Measurements from ENCODE around the gene CHCHD6. TPM values are rescaled to one million over a fixed set of nuclear protein-coding genes. Genes with fewer than 3 reads are reported as not detected.

CHCHD6 gene
- total RNA-seq, 2 donors from 2014 or later: 23.6 to 34.4 TPM

DNA sequence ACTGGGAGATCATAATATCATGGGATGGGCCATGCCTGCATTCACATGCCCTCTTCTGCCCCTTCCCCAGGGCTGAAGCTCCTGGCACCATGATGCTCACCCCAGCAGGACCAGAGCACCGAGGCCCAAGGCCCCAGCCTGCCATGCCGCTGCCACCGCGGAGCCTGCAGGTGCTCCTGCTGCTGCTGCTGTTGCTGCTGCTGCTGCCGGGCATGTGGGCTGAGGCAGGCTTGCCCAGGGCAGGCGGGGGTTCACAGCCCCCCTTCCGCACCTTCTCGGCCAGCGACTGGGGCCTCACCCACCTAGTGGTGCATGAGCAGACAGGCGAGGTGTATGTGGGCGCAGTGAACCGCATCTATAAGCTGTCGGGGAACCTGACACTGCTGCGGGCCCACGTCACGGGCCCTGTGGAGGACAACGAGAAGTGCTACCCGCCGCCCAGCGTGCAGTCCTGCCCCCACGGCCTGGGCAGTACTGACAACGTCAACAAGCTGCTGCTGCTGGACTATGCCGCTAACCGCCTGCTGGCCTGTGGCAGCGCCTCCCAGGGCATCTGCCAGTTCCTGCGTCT, 284.5 kb downstream of the CHCHD6 start:
- H3K4me3 Mint-ChIP-seq: no peak overlapping the region
- Histone ChIP-seq H3K27ac (ENCODE audit: low read depth, low read length) (no peak overlapping the region), H3K4me1 (ENCODE audit: control insufficient read depth, insufficient read depth, low read length) (peaks cover 9% of the 10 kb centered on the region), H3K9me3 (ENCODE audit: control insufficient read depth, low read length) (no peaks in the 10 kb centered on the region), H3K9ac (ENCODE audit: extremely low read depth, low read length, poor library complexity, severe bottlenecking) (no peak overlapping the region), H3K27me3 (ENCODE audit: control insufficient read depth, insufficient read depth, low read length, poor library complexity, severe bottlenecking) (no peaks in the 10 kb centered on the region), H3K4me3 (ENCODE audit: low read length) (no peak overlapping the region), H3K36me3 (ENCODE audit: control insufficient read depth, insufficient read depth, low read length) (peaks cover 40% of the 10 kb centered on the region)
- DNase-seq: no peak
- no peak overlapping the region for H3K27ac Mint-ChIP-seq
- 95 to 97% methylated on average over 21 to 26 of the region's 26 CpGs for WGBS, 2 experiments (ENCODE audit: insufficient coverage in 1 of 2, insufficient read length in 1 of 2)
- peaks cover 13% of the 10 kb centered on the region for H3K36me3 Mint-ChIP-seq (ENCODE audit: low read depth)
- H3K27me3 Mint-ChIP-seq (ENCODE audit: insufficient read depth): no peaks in the 10 kb centered on the region
- H3K4me1 Mint-ChIP-seq: no peaks in the 10 kb centered on the region
- TF ChIP-seq, protein P1, sequence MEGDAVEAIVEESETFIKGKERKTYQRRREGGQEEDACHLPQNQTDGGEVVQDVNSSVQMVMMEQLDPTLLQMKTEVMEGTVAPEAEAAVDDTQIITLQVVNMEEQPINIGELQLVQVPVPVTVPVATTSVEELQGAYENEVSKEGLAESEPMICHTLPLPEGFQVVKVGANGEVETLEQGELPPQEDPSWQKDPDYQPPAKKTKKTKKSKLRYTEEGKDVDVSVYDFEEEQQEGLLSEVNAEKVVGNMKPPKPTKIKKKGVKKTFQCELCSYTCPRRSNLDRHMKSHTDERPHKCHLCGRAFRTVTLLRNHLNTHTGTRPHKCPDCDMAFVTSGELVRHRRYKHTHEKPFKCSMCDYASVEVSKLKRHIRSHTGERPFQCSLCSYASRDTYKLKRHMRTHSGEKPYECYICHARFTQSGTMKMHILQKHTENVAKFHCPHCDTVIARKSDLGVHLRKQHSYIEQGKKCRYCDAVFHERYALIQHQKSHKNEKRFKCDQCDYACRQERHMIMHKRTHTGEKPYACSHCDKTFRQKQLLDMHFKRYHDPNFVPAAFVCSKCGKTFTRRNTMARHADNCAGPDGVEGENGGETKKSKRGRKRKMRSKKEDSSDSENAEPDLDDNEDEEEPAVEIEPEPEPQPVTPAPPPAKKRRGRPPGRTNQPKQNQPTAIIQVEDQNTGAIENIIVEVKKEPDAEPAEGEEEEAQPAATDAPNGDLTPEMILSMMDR (conservative IDR thresholded peaks at IDR 0.05): no peak
- H3K9me3 Mint-ChIP-seq: no peaks in the 10 kb centered on the region

DNA sequence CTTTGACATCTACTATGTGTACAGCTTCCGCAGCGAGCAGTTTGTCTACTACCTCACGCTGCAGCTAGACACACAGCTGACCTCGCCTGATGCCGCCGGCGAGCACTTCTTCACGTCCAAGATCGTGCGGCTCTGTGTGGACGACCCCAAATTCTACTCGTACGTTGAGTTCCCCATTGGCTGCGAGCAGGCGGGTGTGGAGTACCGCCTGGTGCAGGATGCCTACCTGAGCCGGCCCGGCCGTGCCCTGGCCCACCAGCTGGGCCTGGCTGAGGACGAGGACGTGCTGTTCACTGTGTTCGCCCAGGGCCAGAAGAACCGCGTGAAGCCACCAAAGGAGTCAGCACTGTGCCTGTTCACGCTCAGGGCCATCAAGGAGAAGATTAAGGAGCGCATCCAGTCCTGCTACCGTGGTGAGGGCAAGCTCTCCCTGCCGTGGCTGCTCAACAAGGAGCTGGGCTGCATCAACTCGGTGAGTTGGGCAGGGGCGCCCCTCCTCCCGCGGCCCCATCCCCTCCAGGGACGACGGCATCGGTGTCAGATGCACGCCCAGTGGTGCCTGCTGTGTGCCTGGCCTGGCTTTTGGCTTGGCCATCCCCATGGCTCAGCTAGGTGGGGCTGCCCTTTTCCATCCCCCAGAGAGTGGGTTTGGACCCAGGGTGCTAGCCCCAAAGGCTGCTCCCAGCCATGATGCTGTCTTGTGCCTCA, 285.4 kb downstream of the CHCHD6 start:
- H3K27ac Mint-ChIP-seq: no peak overlapping the region
- Histone ChIP-seq H3K4me3 (ENCODE audit: low read length) (no peak overlapping the region), H3K27me3 (ENCODE audit: control insufficient read depth, insufficient read depth, low read length, poor library complexity, severe bottlenecking) (no peaks in the 10 kb centered on the region), H3K4me1 (ENCODE audit: control insufficient read depth, insufficient read depth, low read length) (peaks cover 6% of the 10 kb centered on the region), H3K27ac (ENCODE audit: low read depth, low read length) (no peak overlapping the region), H3K9ac (ENCODE audit: extremely low read depth, low read length, poor library complexity, severe bottlenecking) (no peak overlapping the region), H3K9me3 (ENCODE audit: control insufficient read depth, low read length) (no peaks in the 10 kb centered on the region), H3K36me3 (ENCODE audit: control insufficient read depth, insufficient read depth, low read length) (peaks cover 47% of the 10 kb centered on the region)
- no peak overlapping the region for H3K4me3 Mint-ChIP-seq
- peaks cover 19% of the 10 kb centered on the region for H3K36me3 Mint-ChIP-seq (ENCODE audit: low read depth)
- no peaks in the 10 kb centered on the region for H3K27me3 Mint-ChIP-seq (ENCODE audit: insufficient read depth)
- 94 to 95% methylated on average over 29 to 36 of the region's 36 CpGs for WGBS, 2 experiments (ENCODE audit: insufficient coverage in 1 of 2, insufficient read length in 1 of 2)
- no peaks in the 10 kb centered on the region for H3K9me3 Mint-ChIP-seq
- no peaks in the 10 kb centered on the region for H3K4me1 Mint-ChIP-seq
- TF ChIP-seq, protein P1 (conservative IDR thresholded peaks at IDR 0.05): no peak
- no peak for DNase-seq

DNA sequence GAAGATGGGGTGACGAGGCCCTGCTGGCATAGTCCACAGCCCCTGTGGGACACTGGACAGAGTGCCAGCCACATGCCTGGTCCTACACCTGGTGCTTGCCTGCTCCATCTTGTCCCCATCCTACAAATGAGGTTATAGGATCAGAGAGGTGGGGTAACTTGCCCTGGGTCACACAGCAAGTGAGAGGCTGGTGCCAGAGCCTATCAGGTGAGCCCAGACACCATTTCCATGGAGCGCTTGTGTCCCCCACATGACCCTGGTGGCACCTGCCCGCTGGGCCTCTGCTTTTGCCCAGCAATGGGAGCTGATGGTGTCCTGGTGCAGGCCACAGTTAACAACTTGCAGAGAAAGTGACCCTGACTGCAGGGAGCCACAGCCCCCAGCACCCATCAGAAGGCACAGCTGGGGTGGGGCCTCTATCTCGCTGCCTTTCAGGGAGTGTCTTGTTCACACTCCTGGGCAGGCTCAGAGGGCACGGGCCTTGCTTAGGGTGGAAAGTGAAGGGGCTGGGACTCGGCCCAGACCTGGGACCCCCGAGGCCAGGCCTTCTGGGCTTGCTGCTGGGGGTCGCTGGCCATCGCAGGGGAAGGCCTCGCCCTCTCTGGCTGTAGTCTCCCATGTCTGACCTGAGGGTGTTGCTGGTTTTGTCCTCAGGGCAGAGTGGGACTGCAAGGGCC, 286.1 kb downstream of the CHCHD6 start:
- no peak for DNase-seq
- Mint-ChIP-seq H3K9me3 (no peaks in the 10 kb centered on the region), H3K4me1 (no peaks in the 10 kb centered on the region), H3K36me3 (ENCODE audit: low read depth) (peaks cover 20% of the 10 kb centered on the region), H3K27ac (no peak overlapping the region), H3K27me3 (ENCODE audit: insufficient read depth) (no peaks in the 10 kb centered on the region), H3K4me3 (no peak overlapping the region)
- Histone ChIP-seq H3K9me3 (ENCODE audit: control insufficient read depth, low read length) (no peaks in the 10 kb centered on the region), H3K27ac (ENCODE audit: low read depth, low read length) (peak overlapping the region; percentile 10), H3K4me3 (ENCODE audit: low read length) (no peak overlapping the region), H3K4me1 (ENCODE audit: control insufficient read depth, insufficient read depth, low read length) (no peaks in the 10 kb centered on the region), H3K36me3 (ENCODE audit: control insufficient read depth, insufficient read depth, low read length) (peaks cover 50% of the 10 kb centered on the region), H3K9ac (ENCODE audit: extremely low read depth, low read length, poor library complexity, severe bottlenecking) (no peak overlapping the region), H3K27me3 (ENCODE audit: control insufficient read depth, insufficient read depth, low read length, poor library complexity, severe bottlenecking) (no peaks in the 10 kb centered on the region)
- TF ChIP-seq, protein P1 (conservative IDR thresholded peaks at IDR 0.05): no peak
- WGBS, 2 experiments (ENCODE audit: insufficient coverage in 1 of 2, insufficient read length in 1 of 2): 92 to 95% methylated on average over 7 to 10 of the region's 10 CpGs
